Skin of body (tissue), 2 donors: Measurements from ENCODE around the gene WRNIP1. TPM values are rescaled to one million over a fixed set of nuclear protein-coding genes. Genes with fewer than 3 reads are reported as not detected.

ENCODE experiments used
- DNase-seq: peaks from one replicate; lab custom pipeline; 2025; lab: John Stamatoyannopoulos, UW
- total RNA-seq: library from RNA; depleted of rRNA; stranded (reverse); fragments of >200 nt; gene quantifications from one replicate; pipeline ENCODE4 v1.2.3, GENCODE V29; 2014

The WRNIP1 gene
- 24.8 TPM for total RNA-seq

DNA sequence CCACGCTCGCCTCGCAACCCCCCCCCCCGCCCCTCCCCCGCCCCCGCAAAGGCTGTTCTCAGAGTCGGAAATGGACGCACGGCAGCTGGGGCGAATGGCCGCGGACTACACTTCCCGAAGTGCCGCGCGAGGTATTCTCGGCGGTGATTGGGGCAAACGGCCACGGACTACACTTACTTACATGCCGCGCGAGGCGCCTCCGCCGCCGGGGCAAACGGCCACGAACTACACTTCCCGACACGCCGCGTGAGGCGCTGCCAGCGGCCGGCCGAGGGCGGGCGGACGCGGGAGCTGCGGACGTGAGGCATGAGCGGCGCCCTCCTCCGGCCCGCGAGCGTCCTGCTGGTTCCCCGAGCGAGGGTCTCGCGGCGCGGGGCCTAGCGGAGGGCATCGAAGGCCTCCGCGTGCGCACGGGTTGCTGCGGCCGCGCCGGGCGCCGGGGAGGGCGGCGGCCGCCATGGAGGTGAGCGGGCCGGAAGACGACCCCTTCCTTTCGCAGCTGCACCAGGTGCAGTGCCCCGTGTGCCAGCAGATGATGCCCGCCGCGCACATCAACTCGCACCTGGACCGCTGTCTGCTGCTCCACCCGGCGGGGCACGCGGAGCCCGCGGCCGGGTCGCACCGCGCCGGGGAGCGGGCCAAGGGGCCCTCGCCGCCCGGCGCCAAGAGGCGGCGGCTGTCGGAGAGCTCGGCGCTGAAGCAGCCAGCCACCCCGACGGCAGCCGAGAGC lies at the start of gene WRNIP1:
Gene WRNIP1, plus strand, starts transcription at position 228 of the 730 bp plus-strand sequence. Its CDS starts 230 bp downstream, at position 458.
- DNase-seq, result peak; percentile 97

- no peak for DNase-seq
These were observed 49.5 kb upstream of the WRNIP1 start for GRCh38 chr6:2715737-2716136.

GRCh38 chr6:2716936-2717700 lies 48.1 kb upstream of the WRNIP1 start:
- DNase-seq, result no peak

- DNase-seq, result no peak
These were observed 46.7 kb upstream of the WRNIP1 start for GRCh38 chr6:2718334-2719092.

GRCh38 chr6:2719093-2719455 lies 46.1 kb upstream of the WRNIP1 start:
- DNase-seq, result no peak

DNA sequence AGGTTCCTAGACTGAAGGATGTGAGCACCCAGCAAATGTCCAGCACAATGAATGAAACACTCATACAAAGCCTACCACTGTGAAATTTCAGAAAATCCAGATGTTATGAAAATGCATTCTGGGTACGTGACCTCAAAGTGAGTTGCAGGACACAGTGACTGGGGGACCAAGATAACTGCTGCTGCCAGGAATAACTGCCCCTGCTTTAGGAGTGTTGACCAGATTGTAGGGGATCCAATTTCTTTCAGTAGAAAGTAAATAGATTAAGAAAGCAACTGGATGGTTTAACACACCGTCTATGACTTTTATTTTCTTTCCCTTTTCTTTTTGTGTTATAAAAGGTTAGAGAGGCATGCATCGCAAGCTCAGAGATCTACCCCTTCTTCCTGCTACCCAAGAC lies 44.0 kb upstream of the WRNIP1 start:
- DNase-seq, result no peak

- no peak for DNase-seq
These were observed 39.7 kb upstream of the WRNIP1 start for GRCh38 chr6:2725364-2725988.

- DNase-seq, result no peak
These were observed 39.1 kb upstream of the WRNIP1 start for GRCh38 chr6:2725999-2726567.

GRCh38 chr6:2729921-2730320 lies 35.3 kb upstream of the WRNIP1 start:
- DNase-seq, result no peak

DNA sequence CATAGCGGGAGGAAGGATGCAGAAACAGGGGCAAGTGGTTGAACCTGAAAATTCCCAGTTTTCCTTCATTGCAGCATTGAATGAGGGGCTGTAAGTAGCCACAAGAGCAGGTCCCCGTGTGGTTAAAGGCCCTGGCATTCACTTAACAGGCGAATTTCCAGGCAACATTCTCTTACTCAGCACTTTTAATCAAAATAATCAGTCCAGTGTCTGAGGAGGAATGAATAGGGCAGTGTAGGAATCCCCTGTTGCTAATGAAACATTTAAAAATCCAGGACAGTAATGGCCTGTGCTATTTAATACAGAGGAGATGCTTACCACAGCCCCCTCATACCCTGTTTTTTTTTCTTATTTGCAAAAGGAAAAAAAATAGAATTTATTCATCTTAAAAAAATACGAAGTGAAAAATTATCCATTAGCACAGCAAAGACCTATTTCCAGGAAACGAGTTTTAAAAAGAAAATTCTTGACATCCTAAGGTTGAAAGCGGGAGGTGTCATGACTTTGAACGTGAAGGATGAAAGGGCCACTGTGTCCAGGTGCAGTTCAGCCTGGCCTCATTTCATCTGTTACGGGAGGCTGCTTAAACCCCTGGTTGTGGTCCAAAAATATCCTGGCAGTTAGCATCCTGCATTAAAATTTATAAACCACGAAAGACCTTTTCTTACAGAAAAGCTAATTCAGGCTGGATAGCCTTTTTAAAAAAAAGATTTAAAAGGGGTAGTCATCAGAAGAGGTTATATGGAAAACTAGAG lies 34.7 kb upstream of the WRNIP1 start:
- DNase-seq, result no peak

DNA sequence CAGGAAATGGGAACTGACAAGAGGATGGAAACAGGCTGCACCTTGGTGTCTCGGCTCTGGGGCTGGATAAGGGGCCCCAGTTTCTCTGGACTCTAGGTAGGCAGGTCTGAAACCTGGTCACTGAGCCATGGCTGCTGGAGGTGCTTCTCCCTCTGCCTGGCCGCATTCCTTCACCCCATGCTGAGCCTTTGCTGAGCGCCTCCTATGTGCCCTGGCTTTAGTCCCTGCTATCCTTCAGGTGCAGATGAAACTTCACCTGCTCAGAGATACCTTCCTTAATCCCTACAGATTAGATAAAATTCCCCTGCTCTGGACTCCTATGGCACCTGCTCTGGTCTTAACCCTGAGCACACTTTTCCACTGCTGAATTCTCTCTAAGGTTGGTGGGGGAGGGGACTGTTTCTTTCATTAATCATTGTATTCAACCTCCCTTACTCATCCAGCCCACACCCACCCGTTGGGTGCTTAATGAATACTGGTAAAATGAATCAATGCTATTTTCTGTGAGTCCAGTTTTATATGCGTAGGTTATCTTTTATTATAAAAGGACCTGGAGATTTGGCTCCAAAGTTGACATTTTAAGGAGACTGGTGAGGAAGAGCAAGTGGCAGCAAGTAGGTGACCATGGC lies 33.8 kb upstream of the WRNIP1 start:
- DNase-seq, result no peak

- DNase-seq, result no peak
These were observed 32.6 kb upstream of the WRNIP1 start for GRCh38 chr6:2732503-2733089.

DNA sequence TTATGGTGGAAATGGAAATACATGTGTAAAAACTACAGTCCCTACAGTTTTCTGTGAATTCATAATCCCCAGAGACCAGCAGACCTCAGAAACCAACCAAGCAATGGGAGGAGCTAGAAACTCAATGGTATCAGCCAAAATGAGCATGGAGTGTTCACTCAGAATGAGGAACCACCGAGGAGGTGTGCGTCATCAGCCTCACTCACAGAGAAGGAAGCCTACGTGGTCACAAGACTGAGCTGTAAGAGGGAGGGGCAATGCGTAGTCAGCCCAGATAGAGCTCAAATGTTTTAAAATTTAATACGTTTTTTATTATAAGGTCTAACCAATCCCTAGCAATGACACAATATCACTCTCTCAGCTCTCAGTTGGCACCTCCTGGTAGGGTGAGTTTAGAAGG lies 31.9 kb upstream of the WRNIP1 start:
- DNase-seq, result no peak

- no peak for DNase-seq
These were observed 31.3 kb upstream of the WRNIP1 start for GRCh38 chr6:2733736-2734480.

DNA sequence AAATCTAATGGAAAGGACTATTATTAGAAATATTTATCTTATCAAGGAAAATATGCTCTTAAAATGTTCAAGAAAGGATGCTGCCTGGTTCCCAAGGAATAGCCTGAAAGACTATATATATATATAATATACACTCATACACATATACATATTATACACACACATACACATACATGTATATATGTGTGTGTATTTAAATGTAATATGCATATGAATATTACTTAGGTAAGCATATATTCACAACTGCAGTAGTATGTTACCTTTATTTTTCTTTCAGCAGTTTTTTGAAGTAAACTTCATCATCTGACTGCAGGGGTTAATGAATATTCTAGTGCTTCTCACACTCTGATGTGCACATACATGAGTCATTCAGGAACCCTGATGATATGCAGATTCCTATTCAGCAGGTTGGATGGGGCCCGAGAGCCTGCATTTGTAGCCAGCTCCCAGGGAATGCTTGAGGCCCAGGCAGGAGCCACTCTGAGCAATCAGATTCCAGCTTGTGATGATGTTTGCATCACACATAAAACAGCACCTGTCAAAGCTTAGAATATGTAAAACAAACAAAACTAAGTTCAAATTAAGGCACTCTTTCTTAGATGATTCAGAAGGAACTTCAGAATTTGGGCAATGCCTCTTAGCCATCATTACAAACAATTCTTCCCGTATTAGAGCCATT lies 30.6 kb upstream of the WRNIP1 start:
- no peak for DNase-seq

DNA sequence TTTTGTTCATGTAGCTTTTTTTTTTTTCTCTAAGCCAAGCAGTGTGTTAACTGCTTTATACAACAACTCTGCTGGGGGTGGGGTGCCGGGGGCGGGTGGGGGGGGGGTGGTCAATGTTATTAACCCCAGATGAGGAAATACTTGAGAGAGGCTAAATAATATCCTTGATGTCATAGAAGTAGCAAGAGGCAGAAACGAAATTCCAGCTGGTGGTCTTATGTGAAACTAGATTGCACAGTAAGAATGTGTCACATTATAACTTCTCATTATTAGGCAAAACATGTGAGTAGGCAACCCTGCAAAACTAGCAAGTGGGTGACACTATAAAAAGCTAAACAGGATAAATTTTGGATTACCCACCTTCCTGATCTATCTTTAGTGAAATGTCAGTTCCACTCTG lies 27.3 kb upstream of the WRNIP1 start:
- DNase-seq, result no peak

DNA sequence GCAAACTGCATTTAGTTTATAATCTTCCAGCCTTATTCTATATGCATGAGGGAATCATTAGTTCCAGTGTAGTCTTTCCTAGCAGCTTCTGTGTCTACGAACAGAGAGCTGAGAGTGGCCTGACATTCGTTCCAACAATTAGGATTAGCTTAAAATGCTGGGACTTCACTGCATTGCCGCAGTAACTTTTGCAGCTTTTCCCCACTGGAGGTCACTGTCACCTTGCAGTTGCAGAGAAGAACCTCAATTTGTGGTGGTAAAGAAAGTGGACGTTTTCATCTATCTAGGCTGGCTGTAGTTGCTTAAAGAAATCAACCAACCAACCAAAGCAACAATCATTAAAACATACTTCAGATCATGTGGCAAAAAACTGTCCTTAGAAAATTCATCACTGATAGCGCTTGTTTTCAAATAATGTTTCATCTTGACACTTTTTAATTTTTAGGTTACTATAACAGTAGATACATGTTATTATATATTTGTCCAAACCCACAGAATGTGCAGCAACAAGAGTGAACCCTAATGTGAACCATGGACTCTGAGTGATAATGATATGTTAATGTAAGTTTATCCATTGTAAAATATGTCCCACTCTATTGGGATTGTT lies 26.7 kb upstream of the WRNIP1 start:
- DNase-seq, result peak; percentile 57

GRCh38 chr6:2739335-2739734 lies 25.9 kb upstream of the WRNIP1 start:
- DNase-seq, result no peak
